ENCODE data around the gene ZFYVE28.
"Not testable (repeated sequence)": the region's sequence is repeated elsewhere in the genome, so short reads cannot be mapped to it uniquely, and the experiment has no call there.

ZFYVE28 gene

DNA sequence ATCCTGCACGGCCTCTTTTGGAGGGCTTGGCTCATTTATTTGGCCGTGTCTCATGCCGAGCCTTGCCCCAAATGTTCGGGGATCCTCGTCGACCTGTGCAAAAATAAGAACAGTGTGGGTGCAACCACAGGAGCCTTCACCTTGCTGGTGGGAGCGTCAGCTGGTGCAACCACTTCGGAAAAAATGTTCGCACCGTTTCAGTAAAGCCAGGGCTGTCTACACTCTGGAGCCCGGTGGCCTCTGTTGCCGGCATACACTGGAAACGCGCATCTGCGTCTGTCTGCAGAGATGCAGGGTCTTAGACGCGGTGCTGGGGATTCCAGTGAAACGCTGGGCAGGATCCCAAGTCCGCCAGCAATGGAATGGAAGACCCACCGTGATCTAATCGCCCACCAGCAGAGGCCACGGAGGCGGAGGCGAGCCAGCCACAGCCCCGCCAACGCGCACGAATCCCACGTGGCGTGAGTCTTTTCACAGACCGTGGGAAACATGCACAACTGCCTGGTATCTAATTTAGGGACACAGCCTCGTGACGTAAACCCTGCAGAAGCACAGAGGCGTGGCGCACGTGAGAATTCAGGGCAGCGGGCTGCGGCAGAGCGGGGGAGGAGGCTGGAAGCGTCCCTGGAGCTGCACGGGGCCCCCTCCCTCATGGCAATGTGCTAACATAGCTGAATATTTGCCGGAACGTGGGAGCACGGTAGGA, 142.7 kb downstream of the ZFYVE28 start:
- TF ChIP-seq, protein P1, sequence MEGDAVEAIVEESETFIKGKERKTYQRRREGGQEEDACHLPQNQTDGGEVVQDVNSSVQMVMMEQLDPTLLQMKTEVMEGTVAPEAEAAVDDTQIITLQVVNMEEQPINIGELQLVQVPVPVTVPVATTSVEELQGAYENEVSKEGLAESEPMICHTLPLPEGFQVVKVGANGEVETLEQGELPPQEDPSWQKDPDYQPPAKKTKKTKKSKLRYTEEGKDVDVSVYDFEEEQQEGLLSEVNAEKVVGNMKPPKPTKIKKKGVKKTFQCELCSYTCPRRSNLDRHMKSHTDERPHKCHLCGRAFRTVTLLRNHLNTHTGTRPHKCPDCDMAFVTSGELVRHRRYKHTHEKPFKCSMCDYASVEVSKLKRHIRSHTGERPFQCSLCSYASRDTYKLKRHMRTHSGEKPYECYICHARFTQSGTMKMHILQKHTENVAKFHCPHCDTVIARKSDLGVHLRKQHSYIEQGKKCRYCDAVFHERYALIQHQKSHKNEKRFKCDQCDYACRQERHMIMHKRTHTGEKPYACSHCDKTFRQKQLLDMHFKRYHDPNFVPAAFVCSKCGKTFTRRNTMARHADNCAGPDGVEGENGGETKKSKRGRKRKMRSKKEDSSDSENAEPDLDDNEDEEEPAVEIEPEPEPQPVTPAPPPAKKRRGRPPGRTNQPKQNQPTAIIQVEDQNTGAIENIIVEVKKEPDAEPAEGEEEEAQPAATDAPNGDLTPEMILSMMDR (IDR thresholded peaks at IDR 0.05), result no peak
- no peaks in the 10 kb centered on the region for H3K9me3 ChIP-seq
- no peak overlapping the region for H3K27ac ChIP-seq
- no peaks in the 10 kb centered on the region for H3K4me1 ChIP-seq
- H3K4me3 ChIP-seq, result no peak overlapping the region
- intact Hi-C loops (cut with DNase I; ENCODE audit: low total_unique reads), result no loop called here
- H3K27me3 ChIP-seq, result no peaks in the 10 kb centered on the region
- DNase-seq, result no peak
- peaks cover 0 to 9% (median 0%) of the 10 kb centered on the region in 3 donors for H3K36me3 ChIP-seq

DNA sequence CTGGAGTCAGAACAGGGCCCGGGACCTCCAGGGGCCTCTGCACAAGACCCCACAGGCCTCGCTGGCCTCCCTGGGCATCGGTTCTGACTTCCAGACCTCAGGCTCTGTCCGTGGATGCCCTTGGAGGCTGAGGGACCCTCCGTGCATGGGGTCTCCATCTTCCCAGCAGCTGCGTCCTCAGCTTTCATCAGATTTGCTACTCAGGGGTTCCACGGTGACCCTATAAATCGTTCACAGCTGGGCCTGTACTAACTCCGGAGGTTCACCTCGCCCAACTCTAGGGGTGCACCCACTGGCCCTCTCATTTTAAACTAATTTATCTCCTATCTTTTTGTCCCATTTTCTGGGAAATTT, 143.4 kb downstream of the ZFYVE28 start:
- H3K27me3 ChIP-seq; DNase-seq; H3K9me3 ChIP-seq; H3K27ac ChIP-seq; intact Hi-C loops (cut with DNase I; ENCODE audit: low total_unique reads); H3K4me3 ChIP-seq; H3K4me1 ChIP-seq: not testable (repeated sequence)
- H3K36me3 ChIP-seq, result peaks cover 0 to 15% (median 0%) of the 10 kb centered on the region in 3 donors

DNA sequence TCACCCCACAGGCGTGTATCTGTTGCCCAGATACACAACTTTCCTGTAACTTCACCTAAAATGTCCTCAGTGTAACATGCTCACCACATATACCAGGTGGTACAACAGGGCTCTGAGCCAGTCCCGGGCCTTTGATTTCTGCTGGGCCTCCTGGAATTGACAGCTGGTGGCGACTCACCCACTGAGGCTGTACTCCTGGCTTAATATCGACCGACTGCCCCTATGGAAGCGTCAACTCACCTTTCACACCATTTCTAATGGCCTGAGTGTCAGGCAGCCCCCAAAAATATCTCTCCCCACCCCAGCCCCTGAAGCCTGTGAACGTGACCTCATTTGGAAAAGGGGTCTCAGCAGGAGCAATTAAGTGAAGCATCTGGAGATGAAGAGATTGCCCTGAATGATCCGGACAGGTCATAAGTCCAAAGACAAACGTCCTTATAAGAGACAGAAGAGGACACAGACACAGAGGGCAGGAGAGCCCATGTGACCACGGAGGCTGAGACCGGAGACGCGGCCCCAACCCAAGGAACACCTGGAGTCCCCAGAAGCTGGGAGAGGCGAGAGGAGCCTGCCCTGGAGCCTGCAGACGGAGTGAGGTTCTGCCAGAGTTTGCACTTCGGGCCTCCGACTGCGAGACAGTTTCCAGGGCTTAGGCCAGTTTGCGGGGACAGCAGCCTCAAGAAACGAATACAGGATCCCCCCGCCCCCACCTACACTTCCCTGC, 144.0 kb downstream of the ZFYVE28 start:
- no peaks in the 10 kb centered on the region for H3K4me1 ChIP-seq
- H3K9me3 ChIP-seq, result no peaks in the 10 kb centered on the region
- H3K36me3 ChIP-seq, result peaks cover 0 to 15% (median 0%) of the 10 kb centered on the region in 3 donors
- H3K27ac ChIP-seq, result no peak overlapping the region
- no peak for DNase-seq
- no peaks in the 10 kb centered on the region for H3K27me3 ChIP-seq
- no peak overlapping the region for H3K4me3 ChIP-seq
- TF ChIP-seq, protein P1 (IDR thresholded peaks at IDR 0.05), result no peak
- intact Hi-C loops (cut with DNase I; ENCODE audit: low total_unique reads), result no loop called here

DNA sequence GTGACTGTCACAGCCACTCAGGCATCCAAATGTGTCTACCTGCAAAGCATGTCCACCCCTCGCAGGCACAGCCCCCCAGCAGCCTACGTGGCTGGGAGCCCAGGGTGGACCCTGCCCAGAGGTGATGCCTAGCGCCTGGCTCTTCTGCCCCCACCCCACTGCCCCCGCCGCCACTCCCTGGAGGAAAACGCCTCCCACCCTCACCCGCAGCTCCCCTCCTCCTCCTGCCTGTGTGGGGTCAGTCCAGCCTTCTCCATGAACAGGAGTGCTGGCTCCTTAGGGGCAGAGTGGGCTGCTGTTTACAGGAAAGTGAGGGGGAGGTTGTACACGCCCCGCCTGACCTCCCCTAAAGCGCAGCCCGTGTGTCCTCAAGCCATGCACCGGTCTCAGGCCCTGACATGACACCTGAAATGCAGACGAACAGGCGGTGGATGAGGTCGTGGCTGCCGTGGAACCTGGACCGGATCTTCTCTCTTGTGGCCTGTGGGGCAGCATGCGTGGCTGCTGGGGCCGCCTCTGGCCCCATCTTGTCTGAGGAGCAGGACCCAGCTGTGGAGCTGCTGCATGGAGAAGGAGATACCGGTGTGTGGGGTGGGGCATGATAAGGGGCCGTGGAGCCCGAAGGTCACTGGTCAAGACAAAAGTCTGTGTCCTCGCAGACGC, 144.7 kb downstream of the ZFYVE28 start:
- TF ChIP-seq, protein P1 (IDR thresholded peaks at IDR 0.05), result no peak
- no peak for DNase-seq
- Histone ChIP-seq H3K36me3 (peaks cover 0 to 15% (median 0%) of the 10 kb centered on the region in 3 donors), H3K9me3 (no peaks in the 10 kb centered on the region), H3K4me3 (no peak overlapping the region), H3K27me3 (no peaks in the 10 kb centered on the region), H3K4me1 (no peaks in the 10 kb centered on the region), H3K27ac (no peak overlapping the region)
- intact Hi-C loops (cut with DNase I; ENCODE audit: low total_unique reads), result no loop called here

DNA sequence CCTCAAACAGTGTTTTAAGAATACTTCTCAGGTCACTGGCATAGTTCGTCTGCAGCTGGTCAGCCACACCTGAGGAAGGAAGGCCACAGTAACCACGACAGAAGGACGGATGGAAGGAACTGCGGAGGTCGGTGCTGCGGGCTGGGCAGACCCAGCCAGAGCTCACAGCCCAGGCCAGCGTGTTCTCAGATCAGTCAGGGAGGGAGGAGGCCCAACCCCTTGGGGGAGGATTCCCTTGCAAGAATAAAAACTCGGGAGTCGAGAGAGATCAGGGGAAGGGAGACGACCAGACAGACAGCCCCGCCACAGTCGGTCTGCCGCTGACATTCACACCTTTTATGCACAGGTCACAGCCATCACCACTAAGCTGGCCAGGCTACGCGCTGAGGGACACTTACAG, 145.2 kb downstream of the ZFYVE28 start:
- H3K27ac ChIP-seq, result no peak overlapping the region
- no peaks in the 10 kb centered on the region for H3K27me3 ChIP-seq
- H3K4me3 ChIP-seq, result no peak overlapping the region
- H3K4me1 ChIP-seq, result no peaks in the 10 kb centered on the region
- intact Hi-C loops (cut with DNase I; ENCODE audit: low total_unique reads), result no loop called here
- DNase-seq, result no peak
- peaks cover 0 to 15% (median 0%) of the 10 kb centered on the region in 3 donors for H3K36me3 ChIP-seq
- TF ChIP-seq, protein P1 (IDR thresholded peaks at IDR 0.05), result no peak
- H3K9me3 ChIP-seq, result no peaks in the 10 kb centered on the region

DNA sequence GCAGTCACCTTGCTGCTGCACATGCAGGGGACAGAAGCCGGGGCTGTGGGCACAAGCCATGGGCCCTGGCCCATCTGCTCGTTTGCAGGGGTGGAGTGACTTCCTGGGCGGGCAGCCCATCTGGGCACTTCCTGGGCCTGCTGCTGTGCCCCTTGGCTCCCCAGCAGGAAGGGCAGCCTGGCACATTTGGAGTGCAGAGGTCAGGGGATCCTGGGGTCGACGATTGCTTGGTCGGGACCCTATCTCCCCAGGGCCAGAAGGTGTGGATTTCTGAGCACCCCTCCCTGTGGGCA, 145.7 kb downstream of the ZFYVE28 start:
- Histone ChIP-seq H3K36me3 (peaks cover 0 to 15% (median 0%) of the 10 kb centered on the region in 3 donors), H3K9me3 (no peaks in the 10 kb centered on the region), H3K27ac (no peak overlapping the region), H3K27me3 (no peaks in the 10 kb centered on the region), H3K4me3 (no peak overlapping the region), H3K4me1 (no peaks in the 10 kb centered on the region)
- TF ChIP-seq, protein P1 (IDR thresholded peaks at IDR 0.05), result no peak
- intact Hi-C loops (cut with DNase I; ENCODE audit: low total_unique reads), result no loop called here
- DNase-seq, result no peak

Measured in tibial artery (tissue), 4 donors.